Activated CD8-positive, alpha-beta memory T cell treated with anti-CD3 and anti-CD28 coated beads, Interleukin-2, amount 50 U/mL, for 24 hours (primary cell): Measurements from ENCODE around the gene MEOX1.

Experiments
- DNase-seq: peaks from one replicate; pipeline ENCODE4 v3.0.0-alpha.2; 2020; ENCODE audit errors: extremely low read depth

MEOX1 gene

DNA sequence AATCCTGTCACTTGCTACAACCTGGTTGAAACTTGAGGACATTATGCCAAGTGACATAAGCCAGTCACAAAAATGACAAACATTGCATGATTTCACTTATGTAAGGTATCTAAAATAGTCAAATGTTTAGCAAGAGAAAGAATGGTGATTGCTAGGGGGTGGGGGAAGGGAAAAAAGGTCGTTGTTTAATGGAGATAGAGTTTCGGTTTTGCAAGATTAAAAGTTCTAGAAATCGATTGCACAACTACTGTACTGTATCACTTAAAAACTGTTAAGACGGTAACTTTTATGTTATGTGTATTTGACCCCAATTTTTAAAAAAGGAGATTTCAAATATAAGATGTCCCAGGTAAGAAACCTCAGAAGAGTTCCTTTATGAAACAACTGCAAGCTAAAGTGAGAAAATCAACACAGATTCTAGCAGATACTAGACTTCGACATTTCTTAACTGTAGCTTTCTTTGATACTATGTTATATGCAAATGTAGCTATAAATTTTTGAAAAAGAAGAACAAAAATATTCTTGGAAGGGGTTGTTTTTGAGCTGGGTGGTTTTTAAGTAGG, 5.9 kb downstream of the MEOX1 start:
- no peak for DNase-seq

DNA sequence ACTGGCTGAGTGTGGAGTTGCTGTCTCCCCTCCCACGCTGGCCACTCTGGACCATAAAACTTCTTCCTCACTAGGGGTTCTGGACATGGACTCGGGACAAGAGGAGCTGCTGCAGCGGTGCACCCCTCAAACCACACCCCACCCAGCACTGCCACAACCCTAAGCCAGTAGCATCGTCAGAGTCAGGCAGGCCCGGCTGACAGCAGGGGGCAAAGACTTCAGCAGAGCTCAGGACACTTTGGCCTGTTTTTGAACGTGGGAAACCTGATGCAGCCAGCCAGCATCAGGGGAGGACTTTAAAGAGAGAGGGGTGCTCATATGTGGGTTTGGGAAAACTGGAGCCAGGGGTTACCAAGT, 9.6 kb downstream of the MEOX1 start:
- no peak for DNase-seq

DNA sequence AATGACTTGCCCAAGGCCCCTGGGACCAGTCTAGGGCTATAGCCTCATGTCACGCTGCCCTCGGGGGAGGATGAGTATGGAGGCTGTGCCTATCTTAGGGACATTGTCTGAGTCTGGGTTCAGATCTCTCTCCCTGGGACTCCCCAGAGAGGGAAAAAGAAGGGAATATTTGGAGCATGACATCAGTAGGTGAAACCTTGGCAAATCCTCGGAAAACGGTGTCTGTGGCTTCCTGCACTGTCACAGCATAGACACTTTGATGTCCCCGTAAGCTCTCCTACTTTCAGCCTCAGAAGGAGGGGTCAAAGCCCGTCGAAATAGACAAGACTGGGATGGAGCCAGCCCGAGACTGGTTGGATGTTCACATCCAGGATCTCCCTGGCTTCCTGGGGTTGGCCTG, 11.3 kb downstream of the MEOX1 start:
- DNase-seq, result no peak

DNA sequence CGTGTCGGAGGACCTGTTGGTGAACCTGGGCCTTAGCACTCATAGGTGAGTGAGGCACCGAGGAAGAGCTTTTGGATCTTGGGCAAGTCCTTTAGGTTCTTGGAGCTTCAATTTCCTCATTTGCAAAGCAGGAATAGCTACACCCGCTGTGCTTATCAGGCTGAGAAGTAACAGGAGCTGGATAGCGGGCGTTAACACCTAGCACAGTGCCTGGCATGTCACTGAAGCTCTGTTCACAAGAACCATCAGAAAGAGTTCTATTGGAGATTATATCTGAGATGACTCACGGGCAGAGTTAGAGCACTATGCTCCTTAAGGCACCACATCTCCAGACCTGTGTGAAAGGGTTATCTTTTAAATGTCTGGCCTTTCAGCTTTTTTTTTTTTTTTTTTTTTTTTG, 12.8 kb downstream of the MEOX1 start:
- no peak for DNase-seq

DNA sequence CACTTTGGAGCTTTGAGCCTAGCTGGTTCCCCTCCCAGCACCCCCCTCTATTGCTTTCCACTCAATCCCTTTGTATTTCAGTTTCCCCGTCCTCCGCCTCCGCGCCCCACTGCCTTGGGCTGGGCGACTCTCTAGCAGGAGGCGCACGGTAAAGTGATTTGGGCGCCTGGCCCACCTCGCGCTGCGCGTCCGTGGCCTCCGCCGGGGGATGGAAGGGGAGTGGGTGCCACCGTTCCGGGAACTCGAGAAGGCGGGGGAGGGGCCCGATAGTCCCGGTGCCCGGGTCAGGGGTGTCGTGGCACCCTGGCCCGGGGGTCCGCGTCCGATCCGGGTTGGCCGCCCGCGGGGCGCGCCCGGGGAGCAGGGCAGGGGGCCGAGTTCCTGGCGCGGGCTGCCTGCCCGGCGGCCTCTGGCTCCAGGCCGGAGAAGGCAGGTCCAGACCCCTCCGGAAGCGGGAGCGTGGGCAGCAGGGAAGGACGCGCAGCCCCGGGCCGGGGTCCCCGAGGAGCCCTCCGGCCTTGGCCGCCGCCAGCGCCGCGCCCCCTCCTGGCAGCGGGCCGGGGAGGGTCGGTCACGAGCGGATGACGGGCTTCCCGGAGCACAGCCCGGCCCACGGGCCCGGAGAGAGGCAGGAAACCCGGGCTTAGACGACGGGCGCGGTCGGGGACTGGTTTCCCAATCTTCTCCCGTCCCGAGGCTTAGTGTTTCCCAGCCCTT, 15.8 kb downstream of the MEOX1 start:
- no peak for DNase-seq

DNA sequence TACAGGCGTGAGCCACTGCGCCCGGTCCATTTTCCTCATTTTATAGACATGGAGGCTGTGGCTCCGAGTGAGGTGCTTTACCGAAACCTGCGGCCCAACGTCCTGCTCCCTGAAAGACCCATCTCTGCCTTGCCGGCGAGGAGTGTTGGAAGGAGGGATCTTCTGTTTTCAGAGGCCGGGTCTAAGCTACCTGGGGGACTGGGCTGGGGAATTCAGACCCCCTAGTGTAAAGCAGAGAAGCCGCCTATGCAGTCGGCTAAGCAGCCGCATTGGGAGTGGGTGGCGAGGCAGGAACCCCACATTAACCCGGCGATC, 16.3 kb downstream of the MEOX1 start:
- DNase-seq, result no peak

DNA sequence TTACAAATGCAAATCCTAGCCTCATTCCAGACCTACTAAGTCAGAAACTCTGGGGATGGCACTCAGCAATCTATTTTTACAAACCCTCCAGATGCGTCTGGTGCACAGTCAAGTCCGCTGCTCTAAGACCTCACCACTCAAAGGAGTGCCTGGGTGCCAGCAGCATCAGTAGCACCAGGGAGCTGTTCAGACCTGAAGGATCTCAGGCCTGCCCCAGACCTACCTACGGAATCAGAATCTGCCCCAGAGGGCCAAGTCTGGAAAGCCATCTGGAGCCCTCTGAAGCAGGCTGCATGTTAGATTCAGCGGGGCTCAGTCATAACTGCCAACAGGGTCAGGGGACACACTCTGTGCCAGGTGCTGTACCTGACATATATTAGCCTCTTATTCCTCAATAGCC, 17.6 kb downstream of the MEOX1 start:
- DNase-seq, result no peak

DNA sequence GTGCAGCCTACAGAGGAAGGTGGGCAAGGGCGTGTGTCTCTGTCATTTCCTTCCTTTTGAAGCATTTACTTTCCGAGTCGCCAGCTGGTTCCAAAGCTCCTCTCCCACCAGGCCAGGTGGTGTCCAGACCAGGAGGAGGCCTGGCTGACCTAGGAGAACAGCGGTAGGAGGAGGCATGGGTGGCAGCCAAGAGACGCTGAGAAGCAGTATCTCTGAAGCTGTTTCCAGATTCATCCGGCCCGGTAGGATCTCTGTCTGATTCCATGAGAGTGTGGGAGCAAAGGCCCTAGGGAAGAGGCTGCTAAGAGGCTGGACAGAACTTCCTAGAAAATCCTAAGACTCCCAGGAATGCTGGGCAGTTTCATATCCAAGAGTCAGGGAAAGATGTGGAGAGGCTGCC, 20.3 kb downstream of the MEOX1 start:
- DNase-seq, result no peak

DNA sequence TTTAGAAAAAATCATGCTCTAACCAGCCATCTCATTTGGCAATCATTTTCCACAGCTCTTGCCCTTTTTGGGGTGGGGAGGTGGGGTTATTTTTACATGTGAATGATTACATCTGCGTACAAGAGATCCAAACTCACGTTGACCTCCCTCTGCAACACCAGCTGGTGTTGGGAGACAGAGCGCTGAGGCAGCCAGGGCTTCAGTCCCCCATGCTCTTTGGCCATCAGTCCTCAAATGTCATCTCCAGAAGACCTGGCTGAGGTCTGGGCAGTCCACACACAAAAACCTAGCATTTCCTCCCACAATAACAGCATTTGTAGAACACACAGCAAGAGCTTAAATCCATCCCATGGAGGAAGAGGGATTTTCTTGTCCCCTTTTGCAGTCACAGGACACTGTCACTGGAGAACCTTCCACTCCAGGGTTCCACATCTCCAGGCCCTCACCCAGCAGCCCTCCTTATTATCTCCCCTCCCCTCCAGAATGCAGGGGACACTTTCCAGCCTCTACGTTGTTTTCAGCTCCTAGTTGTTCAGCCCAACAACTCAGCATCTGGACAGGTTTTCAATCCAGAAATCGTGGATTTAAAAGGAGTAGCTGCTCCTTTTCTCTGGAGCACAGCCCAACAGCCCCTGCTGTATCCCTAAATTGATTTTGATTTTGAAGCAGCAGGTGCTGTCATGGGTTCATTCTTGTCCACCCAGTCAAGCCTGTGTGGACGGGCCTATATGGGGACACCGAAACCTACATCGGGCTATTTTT, 21.1 kb downstream of the MEOX1 start:
- no peak for DNase-seq

DNA sequence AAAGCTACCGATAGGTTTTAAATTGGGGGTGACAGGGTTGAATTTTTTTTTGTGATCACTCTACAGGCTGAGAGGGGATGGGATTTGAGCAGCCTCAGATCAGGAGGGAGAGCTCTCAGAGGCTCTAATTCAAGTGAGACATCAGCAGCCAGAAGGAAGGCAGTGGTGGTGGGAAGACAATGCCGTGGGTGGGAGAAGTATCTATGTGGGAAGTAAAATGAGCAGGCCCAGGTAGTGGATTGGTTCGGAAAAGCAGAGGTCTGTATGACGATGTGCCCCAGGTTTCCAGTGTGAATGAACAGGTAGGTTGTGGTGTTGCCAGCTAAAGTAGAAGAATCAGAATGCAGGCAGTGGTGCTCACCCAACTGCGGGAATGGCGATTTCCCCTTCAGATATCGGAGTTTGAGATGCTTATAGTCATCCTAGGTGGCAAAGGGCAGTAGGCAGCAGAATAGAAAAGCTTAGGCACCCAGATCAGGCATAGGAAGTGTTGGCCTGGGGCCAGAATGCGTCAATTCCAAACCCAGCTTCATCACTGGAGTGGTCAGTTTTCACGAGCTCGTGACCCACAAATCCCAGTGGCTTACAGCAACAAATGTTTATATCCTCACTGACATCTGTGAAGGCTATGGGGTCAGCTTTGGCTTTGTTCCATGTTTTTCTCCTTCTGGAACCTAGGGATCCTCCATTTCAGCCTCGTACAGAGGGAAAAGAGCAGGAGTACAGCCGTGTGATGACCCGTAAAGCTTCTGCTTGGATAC, 24.0 kb downstream of the MEOX1 start:
- DNase-seq, result no peak

DNA sequence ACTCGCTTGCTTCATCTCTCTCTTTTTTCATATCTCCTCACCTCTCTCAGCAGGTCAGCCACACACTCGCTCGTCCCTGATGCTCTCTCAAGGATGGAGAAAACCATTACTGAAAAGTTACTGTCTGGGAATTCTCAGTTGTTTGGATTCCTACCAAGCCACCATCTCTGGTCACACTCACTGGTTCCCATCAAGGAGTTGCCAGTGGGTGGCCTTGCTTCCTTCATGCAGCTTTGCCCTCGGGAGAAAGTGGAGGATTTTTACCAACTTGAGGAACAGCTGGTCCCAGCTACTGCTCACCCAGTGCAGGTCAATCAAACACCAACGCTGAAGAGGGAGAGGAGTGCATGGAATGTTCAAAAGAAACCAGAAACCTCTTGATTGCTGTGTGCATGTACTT, 25.3 kb downstream of the MEOX1 start:
- no peak for DNase-seq

DNA sequence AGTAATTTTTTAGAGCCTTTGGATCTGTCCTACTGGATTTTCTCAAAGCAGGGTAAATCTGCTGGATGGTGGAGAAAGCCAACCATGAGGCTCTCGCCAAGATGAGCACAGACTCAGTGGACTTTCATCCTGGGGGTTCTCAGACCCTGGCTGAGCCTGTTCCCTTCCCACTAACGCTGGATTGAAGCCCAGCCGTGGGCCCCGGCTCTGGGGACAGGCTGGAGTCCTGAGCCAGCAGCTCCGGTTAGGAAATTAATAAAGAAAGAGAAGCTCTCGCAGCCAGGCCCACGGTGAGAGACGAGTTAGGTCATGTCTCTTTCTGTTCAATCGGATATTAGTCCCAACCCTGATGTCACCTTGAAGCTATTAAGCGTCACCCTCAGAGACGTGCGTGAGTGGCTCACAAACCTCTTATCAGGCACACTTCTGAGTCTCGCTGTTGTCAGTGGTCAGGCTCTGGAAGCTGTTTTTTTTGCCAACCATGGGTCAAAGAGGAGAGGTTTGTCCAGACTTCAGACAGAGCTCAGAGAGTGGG, 27.1 kb downstream of the MEOX1 start:
- no peak for DNase-seq

DNA sequence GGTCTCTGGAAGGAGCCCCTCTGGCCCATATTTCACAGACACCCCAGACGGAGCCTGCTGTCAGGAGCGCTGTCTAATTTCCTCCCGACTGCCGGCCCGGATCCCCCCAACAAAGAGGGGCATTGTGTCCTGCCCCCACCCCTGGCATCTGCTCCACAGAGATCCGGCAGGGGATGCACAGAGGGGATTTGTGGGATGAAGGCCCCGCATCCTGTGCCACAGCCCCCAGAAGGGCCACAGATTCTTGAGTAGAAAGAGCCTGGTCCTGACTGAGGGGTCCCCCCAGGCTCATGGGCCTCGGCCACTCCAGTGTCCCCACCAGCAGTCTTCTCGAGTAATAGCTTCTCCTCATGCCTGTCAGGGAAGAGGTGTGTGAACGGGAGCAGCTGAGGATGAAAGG, 29.5 kb downstream of the MEOX1 start:
- no peak for DNase-seq

DNA sequence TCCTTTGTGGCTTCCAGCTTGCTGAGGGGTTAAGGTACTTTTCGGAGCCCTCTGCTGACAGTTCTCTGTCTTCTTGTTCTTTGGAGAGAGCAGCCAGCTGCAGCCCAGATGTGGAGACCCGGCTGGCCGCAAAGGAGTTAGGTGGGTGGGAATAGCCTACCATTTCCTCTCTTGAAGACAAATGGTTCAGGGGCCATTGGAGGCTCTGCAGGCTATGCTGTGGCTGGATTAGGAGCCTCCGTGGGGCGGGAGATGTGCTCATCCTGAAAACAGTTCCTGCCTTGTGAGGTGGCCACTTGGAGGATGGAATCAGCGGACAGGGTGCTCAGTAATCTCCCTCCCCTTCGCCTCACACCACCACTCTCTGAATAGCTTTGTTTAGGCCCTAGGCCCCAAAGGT, 30.3 kb downstream of the MEOX1 start:
- DNase-seq, result no peak

DNA sequence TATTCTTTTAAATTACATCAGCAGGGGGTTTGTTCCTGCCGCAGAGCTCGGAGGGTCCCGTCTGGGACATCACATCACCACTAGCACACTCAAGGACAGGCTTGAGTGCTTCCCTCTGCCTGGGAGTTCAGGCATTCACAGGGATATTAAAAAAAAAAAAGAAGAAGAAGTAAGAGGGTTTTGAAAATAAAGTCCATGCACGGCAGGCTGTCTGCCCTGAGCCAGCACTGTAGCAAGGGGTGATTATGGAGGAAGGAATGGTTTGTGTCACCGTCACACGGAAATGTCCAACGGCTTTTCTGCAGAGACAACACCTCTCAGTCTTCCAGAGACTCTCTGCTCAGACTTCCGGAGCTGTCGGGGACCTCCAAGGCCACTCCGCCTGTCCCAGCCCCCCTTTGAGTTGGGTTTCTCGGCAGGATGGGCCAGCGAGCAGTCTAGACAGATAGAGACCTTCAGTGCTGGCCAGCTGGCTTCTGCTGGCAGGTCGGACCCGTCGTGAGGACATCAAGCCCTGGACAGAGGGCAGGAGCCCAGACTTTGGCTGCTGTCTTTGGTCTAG, 33.6 kb downstream of the MEOX1 start:
- DNase-seq, result no peak

DNA sequence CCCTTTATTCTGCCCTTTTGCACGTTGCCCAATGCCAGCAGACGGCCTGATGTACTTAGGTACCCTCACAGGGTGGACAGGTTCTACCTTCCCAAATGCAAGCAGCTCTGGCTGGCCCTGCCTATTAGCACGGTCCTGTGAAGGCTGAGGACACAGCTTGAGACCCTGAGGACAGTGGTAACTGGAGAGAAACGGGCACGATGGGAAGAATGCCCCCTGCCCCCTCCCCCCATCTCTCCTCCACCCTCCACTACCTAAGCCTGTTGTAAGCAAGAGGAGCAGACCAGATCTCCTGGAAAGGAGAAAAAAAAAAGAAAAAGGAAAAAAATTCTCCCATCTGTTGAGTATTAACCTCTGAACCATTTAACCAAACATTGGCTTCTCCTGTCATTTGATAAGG, 34.1 kb downstream of the MEOX1 start:
- DNase-seq, result no peak

DNA sequence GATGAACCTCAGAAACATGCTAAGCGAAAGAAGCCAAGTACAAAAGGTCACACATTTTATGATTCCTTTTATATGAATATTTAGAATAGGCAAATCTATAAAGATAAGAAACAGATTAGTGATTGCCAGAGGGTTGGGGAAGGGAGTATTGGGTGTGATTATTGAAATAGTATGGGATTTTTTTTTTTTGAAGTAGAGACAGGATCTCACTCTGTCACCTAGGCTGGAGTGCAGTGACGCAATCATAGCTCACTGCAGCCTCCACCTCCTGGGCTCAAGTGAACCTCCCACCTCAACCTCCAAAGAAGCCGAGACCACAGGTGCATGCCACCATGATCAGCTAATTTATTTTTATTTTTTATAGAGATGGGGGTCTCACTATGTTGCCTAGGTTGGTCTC, 35.7 kb downstream of the MEOX1 start:
- DNase-seq, result no peak

DNA sequence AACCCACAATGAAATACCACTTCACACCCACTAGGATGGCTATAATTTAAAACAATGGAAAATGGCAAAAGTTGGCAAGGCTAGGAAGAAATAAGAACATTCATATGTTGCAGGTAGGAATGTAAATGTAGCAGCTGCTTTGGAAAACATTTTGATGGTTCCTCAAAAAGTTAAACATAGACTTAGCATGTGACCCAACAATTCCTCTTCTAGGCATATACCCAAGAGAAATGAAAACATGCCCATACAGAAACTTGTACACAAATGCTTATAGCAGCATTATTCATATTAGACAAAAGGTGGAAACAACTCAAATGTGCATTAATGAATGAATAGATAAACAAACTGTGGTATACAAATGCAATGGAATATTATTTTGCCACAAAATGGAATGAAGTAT, 36.1 kb downstream of the MEOX1 start:
- no peak for DNase-seq

DNA sequence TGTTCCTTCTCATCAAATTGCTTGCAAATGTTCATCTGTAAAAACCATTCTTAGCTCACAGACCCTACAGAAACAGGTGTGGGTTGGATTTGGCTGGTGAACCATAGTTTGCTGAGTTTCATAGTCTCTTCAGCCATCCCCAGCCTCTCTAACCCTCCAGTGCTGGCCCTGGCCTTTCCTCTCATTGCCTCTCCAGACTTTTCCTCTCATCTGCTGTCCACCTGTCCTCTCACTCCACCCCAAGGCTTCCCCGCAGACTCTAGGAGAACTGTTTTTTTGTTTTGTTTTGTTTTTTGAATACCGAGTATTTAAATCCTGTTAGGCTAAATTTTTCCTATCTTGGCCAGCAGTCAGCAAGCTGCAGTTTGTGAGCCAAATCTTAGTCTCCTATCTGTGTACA, 41.1 kb downstream of the MEOX1 start:
- DNase-seq, result no peak

DNA sequence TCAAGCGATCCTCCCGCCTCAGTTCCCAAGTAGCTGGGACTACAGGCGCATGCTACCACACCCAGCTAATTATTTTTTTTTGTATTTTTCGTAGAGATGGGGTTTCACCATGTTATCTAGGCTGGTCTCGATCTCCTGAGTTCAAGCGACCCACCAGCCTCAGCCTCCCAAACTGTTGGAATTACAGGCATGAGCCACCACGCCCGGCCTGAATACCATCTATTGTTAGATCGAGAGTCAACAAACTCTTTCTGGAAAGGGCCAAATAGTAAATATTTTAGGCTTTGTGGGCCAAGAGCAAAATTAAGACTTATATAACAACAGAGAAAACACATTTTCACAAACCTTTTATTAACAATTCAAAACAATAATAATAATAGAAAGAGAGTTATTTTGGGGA, 41.6 kb downstream of the MEOX1 start:
- DNase-seq, result no peak

DNA sequence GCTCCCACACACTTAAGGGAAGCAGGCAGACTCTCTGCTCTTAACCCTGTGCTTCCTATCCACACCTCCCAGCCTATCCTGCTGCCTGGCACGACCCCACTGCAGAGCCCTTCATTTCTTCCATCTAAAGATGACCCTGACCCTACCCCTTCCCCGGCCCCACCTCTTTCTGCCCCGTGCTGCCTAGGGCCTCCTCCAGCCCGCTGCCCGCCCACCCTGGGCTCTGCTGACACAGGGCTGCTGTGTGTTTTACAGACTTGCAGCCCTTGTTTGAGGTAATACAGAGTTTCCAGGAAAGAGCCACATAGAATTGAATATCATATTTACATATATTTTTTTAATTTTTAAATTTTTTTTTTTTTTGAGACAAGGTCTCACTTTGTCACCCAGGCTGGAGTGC, 42.0 kb downstream of the MEOX1 start:
- DNase-seq, result no peak

DNA sequence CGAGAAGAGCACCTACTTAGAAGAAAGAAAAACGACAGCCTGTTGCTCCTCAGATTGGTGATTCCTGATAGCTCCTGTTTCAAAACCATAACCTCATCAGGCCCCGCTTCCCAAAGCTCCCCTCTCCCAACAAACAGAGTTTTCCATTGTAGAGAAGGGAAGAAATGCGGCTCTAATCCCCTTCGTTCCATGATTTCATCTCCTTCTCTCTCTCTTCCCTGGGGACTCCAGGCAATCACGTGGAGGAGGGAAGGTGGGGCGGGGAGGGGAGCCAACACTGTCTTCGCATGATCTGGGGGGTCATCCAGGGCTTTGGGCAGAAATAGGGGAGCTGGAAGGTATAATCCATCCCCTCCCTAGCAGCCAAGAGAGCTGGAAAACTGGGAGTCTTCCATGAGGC, 43.4 kb downstream of the MEOX1 start:
- DNase-seq, result no peak
